ENCODE data around the gene PAGE2. TPM values are rescaled to one million over a fixed set of nuclear protein-coding genes. Genes with fewer than 3 reads are reported as not detected.

PAGE2 gene, protein sequence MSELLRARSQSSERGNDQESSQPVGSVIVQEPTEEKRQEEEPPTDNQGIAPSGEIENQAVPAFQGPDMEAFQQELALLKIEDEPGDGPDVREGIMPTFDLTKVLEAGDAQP
- not detected in 2 replicates for total RNA-seq

GRCh38 chrX:55088795-55089489 is at the start of gene PAGE2:
Gene PAGE2, plus strand, starts transcription at chrX:55089018. Its CDS starts 1,003 bp downstream, at chrX:55090021.

GRCh38 chrX:55074851-55075467 is 13.9 kb upstream of the PAGE2 start, which contains the start of gene PAGE2B:
Gene PAGE2B, plus strand, starts transcription at chrX:55075030. Its CDS starts 1,012 bp downstream, at chrX:55076042.

Other genes with a start within 250 kb of the PAGE2 start
- 37.3 and 39.3 TPM in 2 replicates for gene TRO, start 168.2 kb upstream of the PAGE2 start, total RNA-seq
- gene PFKFB1, start 94.8 kb upstream of the PAGE2 start, total RNA-seq, result 0.22 and 0.39 TPM in 2 replicates
- gene APEX2, start 88.7 kb upstream of the PAGE2 start, total RNA-seq, result 11.8 and 17.5 TPM in 2 replicates
- gene ALAS2, start 58.0 kb upstream of the PAGE2 start, total RNA-seq, result not detected in 2 replicates
- not detected in 2 replicates for gene PAGE2B, start 14.0 kb upstream of the PAGE2 start, total RNA-seq
- not detected in 2 replicates for gene PAGE5, start 131.3 kb downstream of the PAGE2 start, total RNA-seq
- gene PAGE3, start 175.9 kb downstream of the PAGE2 start, total RNA-seq, result not detected in 2 replicates